GM18505 (cell line): Measurements from ENCODE around the gene PAX8.

Source experiments
- ATAC-seq: cut with Tn5 transposase; IDR thresholded peaks from one replicate; pipeline ENCODE4 v1.9.1; 2021; ENCODE audit not compliant: unreplicated experiment
- POLR2A ChIP-seq: IDR thresholded peaks from 4 replicates; pipeline ENCODE4 v1.6.1; 2011; ENCODE audit warnings: borderline replicate concordance; ENCODE audit not compliant: insufficient read depth, insufficient read length; ENCODE audit errors: extremely low read depth

PAX8 gene

DNA sequence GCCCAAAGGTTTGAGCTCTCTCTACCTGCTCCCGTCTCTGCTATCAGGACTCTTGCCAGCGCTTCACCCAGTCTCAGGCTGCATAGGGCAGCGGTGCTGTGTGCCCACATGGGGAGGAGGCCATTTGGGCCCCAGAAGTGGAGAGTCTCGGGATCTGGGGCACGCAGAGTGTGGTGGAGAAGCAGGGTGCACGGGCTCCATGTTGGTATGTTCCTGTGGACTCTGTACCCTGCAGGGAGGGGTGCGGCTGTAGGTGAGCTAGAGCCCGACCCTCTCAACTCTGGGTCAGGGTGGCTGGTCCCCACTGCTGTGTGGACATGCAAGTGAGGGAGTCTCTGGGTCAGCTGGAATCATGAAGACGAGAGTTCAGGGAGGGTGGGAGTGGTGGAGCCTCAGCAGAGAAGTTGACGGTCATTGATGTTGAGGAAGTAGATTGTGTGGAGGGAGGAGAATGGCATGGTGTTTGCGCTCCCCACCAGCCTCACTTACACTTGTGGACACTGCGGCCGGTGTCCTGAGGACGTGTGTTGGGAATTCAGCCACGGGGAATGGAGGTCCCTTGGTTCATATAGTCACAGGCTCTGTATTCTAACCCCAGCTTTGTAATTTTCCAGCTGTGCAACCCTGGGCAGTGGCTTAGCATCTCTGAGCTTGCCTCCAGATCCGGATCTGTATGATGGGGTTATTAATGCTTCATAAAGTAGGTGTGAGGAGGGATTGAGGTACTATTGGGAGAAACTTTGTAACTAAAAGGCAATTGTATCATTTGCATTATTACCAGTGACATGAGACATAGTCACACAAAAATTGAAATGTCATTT lies 105.8 kb downstream of the PAX8 start:
- TF ChIP-seq POLR2A: no peak
- no peak for ATAC-seq

DNA sequence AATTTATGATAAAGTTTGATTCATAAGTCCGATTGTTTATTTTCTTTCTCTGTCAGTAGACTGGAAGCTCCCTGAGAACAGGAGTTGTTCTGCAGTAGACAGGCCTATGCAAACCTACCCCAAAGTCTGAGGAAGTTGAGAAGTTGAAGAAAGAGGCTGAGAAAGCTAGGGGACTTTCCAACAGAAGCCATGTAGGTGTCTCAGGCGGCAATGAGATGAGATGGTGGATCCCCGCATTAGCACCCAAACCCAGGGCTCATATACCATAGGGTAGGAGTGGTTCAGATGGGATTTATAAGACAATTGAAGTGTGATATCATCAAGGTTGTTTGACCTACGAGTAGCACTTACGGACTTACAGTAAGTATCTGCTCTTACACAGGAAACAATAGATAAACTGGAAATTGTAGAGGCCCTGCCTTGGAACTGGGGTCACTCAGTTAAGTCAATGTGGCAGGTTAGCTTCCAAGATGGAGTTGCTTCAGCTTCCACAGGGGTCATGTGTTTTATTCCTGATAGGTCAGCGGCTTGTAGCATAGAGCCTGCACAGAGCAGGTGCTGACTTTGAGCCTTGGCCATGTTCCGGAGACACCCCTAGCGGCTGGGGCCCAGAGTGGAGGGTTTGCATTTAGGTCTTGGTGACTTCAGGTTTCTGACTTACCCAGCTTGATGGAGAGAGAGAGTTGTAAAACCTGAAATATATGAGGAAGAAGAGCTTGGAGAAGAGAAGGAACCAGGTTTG lies 107.2 kb downstream of the PAX8 start:
- no peak for TF ChIP-seq POLR2A
- ATAC-seq: no peak

DNA sequence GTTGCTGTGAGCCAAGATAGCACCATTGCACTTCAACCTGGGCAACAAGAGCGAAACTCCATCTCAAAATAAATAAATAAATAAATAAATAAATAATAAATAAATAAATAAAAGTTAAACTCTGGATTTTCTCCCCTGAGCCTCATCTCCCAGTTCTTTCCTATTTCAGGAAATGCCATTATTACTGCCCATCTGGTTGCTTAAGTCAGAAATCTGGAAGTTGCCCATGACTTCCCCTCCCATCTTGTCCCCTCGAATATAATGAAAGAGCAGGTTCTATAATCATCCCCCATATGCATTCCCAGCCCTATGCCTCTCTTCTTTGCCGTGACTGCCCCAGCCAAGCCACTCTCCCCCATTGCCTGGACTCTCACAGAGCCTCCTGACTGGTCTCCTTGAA lies 109.1 kb downstream of the PAX8 start:
- no peak for ATAC-seq
- no peak for TF ChIP-seq POLR2A

DNA sequence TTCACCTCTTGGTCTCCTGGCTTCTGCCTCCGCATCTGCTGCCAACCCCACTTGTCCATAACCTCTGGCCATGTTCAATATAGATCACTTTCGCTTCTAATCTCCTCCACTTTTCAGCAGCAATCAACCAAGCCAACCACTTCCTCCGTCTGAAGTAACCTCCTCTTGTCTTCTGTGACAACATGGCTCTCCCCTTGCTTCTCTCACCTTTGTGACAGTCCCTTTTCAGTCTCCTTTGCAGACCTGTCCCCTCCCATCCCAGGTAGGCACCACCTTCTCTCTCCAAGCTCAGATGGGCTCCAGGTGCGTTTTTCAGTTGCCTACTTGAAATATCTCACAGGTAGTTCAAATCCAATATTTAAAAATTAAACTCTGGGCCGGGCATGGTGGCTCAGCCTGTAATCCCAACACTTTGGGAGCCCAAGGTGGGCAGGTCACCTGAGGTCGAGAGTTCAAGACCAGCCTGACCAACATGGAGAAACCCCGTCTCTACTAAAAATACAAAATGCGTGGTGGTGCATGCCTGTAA lies 109.7 kb downstream of the PAX8 start:
- ATAC-seq: no peak
- TF ChIP-seq POLR2A: no peak

DNA sequence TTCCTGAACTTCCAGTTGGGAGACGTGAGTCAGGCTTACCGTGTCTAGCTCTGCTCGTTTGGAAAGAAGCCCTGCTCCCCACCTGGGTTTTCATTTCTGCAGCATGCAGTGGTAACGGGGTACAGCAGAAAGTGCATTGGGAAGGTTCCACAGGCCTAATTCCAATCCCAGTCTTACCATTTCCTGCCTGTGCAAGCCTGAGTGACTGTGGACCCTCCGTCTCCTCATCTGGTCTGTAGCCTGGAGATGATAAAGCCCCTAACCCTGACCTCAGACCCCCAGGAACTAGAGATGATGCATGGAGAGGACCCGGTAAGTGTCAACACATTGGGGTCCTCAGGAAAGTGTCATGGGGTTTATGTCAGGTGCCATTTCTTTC lies 110.8 kb downstream of the PAX8 start:
- no peak for TF ChIP-seq POLR2A

DNA sequence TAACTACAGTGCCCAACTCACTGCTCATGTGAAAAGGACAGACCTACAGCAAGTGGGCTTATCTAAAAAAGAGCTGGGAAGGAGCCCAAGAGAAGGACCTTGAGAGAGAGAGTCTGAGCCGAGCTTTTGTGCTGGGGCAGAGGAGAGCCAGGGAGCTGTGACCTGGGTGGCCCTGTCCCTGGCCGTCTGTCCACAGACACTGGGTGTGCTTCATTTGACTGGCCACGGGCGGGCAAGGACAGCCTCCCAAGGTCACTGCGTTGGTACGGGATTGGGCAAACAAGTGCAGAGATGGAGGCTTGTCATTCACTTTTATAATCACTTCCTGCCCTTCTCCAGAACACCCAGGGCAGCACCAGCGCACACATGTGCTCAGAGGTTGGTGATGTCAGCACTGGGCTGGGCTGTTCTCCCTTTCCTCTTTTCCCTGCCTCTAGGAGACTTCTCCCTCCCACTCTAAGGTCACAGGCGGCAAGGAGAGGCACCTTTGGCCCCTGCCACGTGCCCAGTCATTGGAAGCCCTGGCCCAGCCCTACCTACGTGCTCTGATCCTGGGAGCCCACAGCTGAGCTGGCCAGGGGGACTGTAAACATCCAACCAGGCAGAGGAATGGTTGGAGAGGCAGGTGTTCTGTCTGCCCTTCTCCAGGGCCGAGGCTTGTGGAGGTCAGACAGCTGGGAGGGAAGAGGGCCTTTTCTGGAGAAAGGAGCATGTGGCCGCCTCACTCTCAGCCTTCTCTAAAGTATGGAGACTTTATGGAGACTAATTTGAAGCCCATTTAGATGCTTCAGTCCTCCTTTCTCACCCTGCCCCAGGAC lies 111.4 kb downstream of the PAX8 start:
- ATAC-seq: no peak
- no peak for TF ChIP-seq POLR2A

More for the DNA sequence above, 110.8 kb downstream of the PAX8 start:
- no peak for ATAC-seq

DNA sequence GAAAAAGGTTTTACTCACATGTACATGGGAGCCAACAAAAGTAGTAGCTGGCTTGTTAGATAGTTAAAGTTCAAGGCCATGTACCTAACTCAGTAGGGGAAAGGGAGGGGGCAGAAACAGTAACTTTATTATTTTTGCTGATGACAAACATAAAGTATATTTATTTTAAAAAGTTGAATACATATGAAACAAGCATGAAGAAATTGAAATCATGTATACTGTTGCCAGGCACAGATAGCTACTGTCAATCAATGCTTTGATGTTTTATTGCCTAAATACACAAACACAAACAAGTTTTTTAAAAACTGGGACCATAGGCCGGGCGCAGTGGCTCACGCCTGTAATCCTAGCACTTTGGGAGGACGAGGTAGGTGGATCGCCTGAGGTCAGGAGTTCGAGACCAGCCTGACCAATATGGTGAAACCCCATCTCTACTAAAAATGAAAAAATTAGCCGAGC lies 112.5 kb downstream of the PAX8 start:
- ATAC-seq: no peak
- no peak for TF ChIP-seq POLR2A
